ENCODE measurements around the gene SOWAHA. TPM values are rescaled to one million over a fixed set of nuclear protein-coding genes. Genes with fewer than 3 reads are reported as not detected.
"Not testable (repeated sequence)": the region's sequence is repeated elsewhere in the genome, so short reads cannot be mapped to it uniquely, and the experiment has no call there.

SOWAHA gene
- total RNA-seq, 1 experiment from 2014 or later, result 3.7 TPM

- DNase-seq; H3K4me3 Mint-ChIP-seq (ENCODE audit: unreplicated experiment); H3K9me3 ChIP-seq; BruUV-seq (replicated peaks); H3K27me3 Mint-ChIP-seq (ENCODE audit: insufficient read depth, unreplicated experiment); H3K27me3 ChIP-seq (replicated peaks; ENCODE audit: control insufficient read depth, insufficient read depth, low read length); H3K9me3 Mint-ChIP-seq (ENCODE audit: unreplicated experiment); POLR2A ChIA-PET; H3K36me3 Mint-ChIP-seq (ENCODE audit: insufficient read depth, unreplicated experiment); H3K27ac Mint-ChIP-seq (ENCODE audit: unreplicated experiment); H3K36me3 ChIP-seq (ENCODE audit: control insufficient read depth, insufficient read depth, low read length); H3K4me3 ChIP-seq (ENCODE audit: low read depth, low read length): not testable (repeated sequence)
- CTCF ChIA-PET, result interaction anchor here (2.4 kb wide), 1 partner anchor 13 kb away, joined by 10 read pairs; no protein-coding TSS in a partner anchor
- peaks cover 22% of the 10 kb centered on the region for H3K4me1 Mint-ChIP-seq (ENCODE audit: low read depth, unreplicated experiment)
- intact Hi-C loops (cut with micrococcal nuclease; ENCODE audit: unreplicated experiment), result loop anchor here (2.0 kb wide), 1 partner anchor 29 kb away; the partner anchor contains the start of gene SEPTIN8
- H3K4me1 ChIP-seq, result peaks cover 16% of the 10 kb centered on the region
Measured at GRCh38 chr5:132805872-132806271, 7.2 kb upstream of the SOWAHA start.

- not testable (repeated sequence) for H3K36me3 Mint-ChIP-seq (ENCODE audit: insufficient read depth, unreplicated experiment); DNase-seq; H3K9me3 ChIP-seq; H3K27me3 ChIP-seq (replicated peaks; ENCODE audit: control insufficient read depth, insufficient read depth, low read length); H3K9me3 Mint-ChIP-seq (ENCODE audit: unreplicated experiment); H3K27me3 Mint-ChIP-seq (ENCODE audit: insufficient read depth, unreplicated experiment); H3K36me3 ChIP-seq (ENCODE audit: control insufficient read depth, insufficient read depth, low read length)
- Histone ChIP-seq H3K4me1 (peaks cover 11% of the 10 kb centered on the region), H3K4me3 (ENCODE audit: low read depth, low read length) (peak overlapping the region; percentile 8)
- H3K4me1 Mint-ChIP-seq (ENCODE audit: low read depth, unreplicated experiment), result peaks cover 15% of the 10 kb centered on the region
- ChIA-PET POLR2A (interaction anchor here (0.6 to 1.4 kb wide), 7 partner anchors 9 to 156 kb away, joined by 3 to 11 read pairs (median 4); partner anchors contain the start of genes GDF9, SHROOM1 and UQCRQ), CTCF (interaction anchor here (0.6 to 3.0 kb wide), 20 partner anchors 9 to 310 kb away, joined by 3 to 115 read pairs (median 4); partner anchors contain the start of genes GDF9, KIF3A and UQCRQ)
- intact Hi-C loops (cut with micrococcal nuclease; ENCODE audit: unreplicated experiment), result loop anchor here (1.0 to 2.0 kb wide), 4 partner anchors 7 to 60 kb away; partner anchors contain the start of genes GDF9, SEPTIN8 and UQCRQ
- H3K27ac Mint-ChIP-seq (ENCODE audit: unreplicated experiment), result peak overlapping the region; percentile 20
- peak overlapping the region; percentile 45 for H3K4me3 Mint-ChIP-seq (ENCODE audit: unreplicated experiment)
- BruUV-seq (replicated peaks), result TSS peak; percentile 38
Measured at GRCh38 chr5:132806804-132807162, 6.3 kb upstream of the SOWAHA start.

DNA sequence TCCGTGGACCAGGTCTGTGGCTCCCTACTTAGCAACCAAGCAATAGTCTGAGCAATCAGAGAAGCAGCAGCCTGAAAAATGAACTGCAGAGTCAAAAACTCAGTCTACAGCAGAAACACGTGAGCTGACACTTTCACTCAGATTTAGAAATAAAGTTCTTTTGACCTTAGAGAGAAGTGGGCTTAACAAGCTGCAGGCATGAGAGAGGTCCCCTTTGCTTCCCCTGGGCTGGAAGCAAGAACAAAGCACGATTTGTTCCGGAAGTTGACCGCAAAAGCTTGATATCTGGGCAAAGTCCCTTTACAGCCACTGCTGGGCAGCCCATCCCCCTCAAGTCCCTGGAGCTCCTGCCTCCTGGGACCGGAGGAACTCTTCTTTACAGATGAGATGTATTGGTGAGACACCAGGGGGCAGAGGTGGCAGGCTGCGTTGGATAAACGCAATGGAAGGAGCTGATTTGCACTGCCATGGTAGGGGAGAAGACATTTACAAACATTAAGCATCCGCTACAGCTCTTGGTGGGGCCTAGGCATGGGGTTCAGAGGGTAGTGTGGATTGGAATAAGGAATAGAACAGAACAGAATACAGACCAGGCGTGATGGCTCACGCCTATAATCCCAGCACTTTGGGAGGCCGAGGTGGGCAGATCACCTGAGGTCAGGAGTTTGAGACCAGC, 5.8 kb upstream of the SOWAHA start:
- intact Hi-C loops (cut with micrococcal nuclease; ENCODE audit: unreplicated experiment), result loop anchor here (1.0 to 2.0 kb wide), 4 partner anchors 8 to 59 kb away; partner anchors contain the start of genes GDF9, SEPTIN8 and UQCRQ
- no peaks in the 10 kb centered on the region for H3K36me3 Mint-ChIP-seq (ENCODE audit: insufficient read depth, unreplicated experiment)
- Histone ChIP-seq H3K4me1 (peaks cover 13% of the 10 kb centered on the region), H3K36me3 (ENCODE audit: control insufficient read depth, insufficient read depth, low read length) (no peaks in the 10 kb centered on the region), H3K9me3 (no peaks in the 10 kb centered on the region), H3K27me3 (replicated peaks; ENCODE audit: control insufficient read depth, insufficient read depth, low read length) (no peaks in the 10 kb centered on the region), H3K4me3 (ENCODE audit: low read depth, low read length) (peak overlapping the region; percentile 8)
- CTCF ChIA-PET, result interaction anchor here (0.6 to 3.0 kb wide), 21 partner anchors 10 to 311 kb away, joined by 3 to 115 read pairs (median 4); partner anchors contain the start of genes GDF9, KIF3A and UQCRQ
- H3K27me3 Mint-ChIP-seq (ENCODE audit: insufficient read depth, unreplicated experiment), result no peaks in the 10 kb centered on the region
- no TSS peak for BruUV-seq (replicated peaks)
- H3K4me1 Mint-ChIP-seq (ENCODE audit: low read depth, unreplicated experiment), result peaks cover 16% of the 10 kb centered on the region
- POLR2A ChIA-PET, result interaction anchor here (0.6 to 1.4 kb wide), 7 partner anchors 8 to 155 kb away, joined by 3 to 11 read pairs (median 4); partner anchors contain the start of genes GDF9, SHROOM1 and UQCRQ
- TF ChIP-seq, protein P1, sequence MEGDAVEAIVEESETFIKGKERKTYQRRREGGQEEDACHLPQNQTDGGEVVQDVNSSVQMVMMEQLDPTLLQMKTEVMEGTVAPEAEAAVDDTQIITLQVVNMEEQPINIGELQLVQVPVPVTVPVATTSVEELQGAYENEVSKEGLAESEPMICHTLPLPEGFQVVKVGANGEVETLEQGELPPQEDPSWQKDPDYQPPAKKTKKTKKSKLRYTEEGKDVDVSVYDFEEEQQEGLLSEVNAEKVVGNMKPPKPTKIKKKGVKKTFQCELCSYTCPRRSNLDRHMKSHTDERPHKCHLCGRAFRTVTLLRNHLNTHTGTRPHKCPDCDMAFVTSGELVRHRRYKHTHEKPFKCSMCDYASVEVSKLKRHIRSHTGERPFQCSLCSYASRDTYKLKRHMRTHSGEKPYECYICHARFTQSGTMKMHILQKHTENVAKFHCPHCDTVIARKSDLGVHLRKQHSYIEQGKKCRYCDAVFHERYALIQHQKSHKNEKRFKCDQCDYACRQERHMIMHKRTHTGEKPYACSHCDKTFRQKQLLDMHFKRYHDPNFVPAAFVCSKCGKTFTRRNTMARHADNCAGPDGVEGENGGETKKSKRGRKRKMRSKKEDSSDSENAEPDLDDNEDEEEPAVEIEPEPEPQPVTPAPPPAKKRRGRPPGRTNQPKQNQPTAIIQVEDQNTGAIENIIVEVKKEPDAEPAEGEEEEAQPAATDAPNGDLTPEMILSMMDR (IDR thresholded peaks at IDR 0.05; ENCODE audit: insufficient read depth in 1 of 2, low read depth in 1 of 2, low read length in 1 of 2, severe bottlenecking in 1 of 2, unreplicated experiment in 1 of 2), result peak; percentile 44 to 75
- peak; percentile 87 to 94 for DNase-seq
- no peaks in the 10 kb centered on the region for H3K9me3 Mint-ChIP-seq (ENCODE audit: unreplicated experiment)
- peak overlapping the region; percentile 45 for H3K4me3 Mint-ChIP-seq (ENCODE audit: unreplicated experiment)
- H3K27ac Mint-ChIP-seq (ENCODE audit: unreplicated experiment), result peak overlapping the region; percentile 20

- Mint-ChIP-seq H3K36me3 (ENCODE audit: insufficient read depth, unreplicated experiment) (no peaks in the 10 kb centered on the region), H3K27me3 (ENCODE audit: insufficient read depth, unreplicated experiment) (no peaks in the 10 kb centered on the region), H3K9me3 (ENCODE audit: unreplicated experiment) (no peaks in the 10 kb centered on the region), H3K27ac (ENCODE audit: unreplicated experiment) (no peak overlapping the region), H3K4me1 (ENCODE audit: low read depth, unreplicated experiment) (peaks cover 15% of the 10 kb centered on the region), H3K4me3 (ENCODE audit: unreplicated experiment) (no peak overlapping the region)
- no peak for DNase-seq
- BruUV-seq (replicated peaks), result no TSS peak
- H3K9me3 ChIP-seq, result no peaks in the 10 kb centered on the region
- intact Hi-C loops (cut with micrococcal nuclease; ENCODE audit: unreplicated experiment), result no loop called here
- H3K27me3 ChIP-seq (replicated peaks; ENCODE audit: control insufficient read depth, insufficient read depth, low read length), result no peaks in the 10 kb centered on the region
- peaks cover 17% of the 10 kb centered on the region for H3K4me1 ChIP-seq
- H3K36me3 ChIP-seq (ENCODE audit: control insufficient read depth, insufficient read depth, low read length), result no peaks in the 10 kb centered on the region
- ChIA-PET CTCF (interaction anchor here (0.6 to 3.0 kb wide), 3 partner anchors 12 to 53 kb away, joined by 4 to 115 read pairs (median 10); no protein-coding TSS in a partner anchor), POLR2A (interaction anchor here (0.5 kb wide), 1 partner anchor 188 kb away, joined by 4 read pairs; no protein-coding TSS in a partner anchor)
- TF ChIP-seq, protein P1 (IDR thresholded peaks at IDR 0.05; ENCODE audit: insufficient read depth in 1 of 2, low read depth in 1 of 2, low read length in 1 of 2, severe bottlenecking in 1 of 2, unreplicated experiment in 1 of 2), result no peak
- no peak overlapping the region for H3K4me3 ChIP-seq (ENCODE audit: low read depth, low read length)
Measured at GRCh38 chr5:132808448-132808847, 4.7 kb upstream of the SOWAHA start.

All from Caco-2 (cell line).